HepG2 (cell line): ENCODE results near the gene VKORC1. TPM values are rescaled to one million over a fixed set of nuclear protein-coding genes. Genes with fewer than 3 reads are reported as not detected.

Experiments used
- BORCS8-MEF2B ChIP-seq: sonication (generic); formaldehyde crosslinking; IDR thresholded peaks from 2 replicates; pipeline ENCODE4 v1.8.0; 2022; ENCODE audit warnings: mild to moderate bottlenecking, missing genetic modification reagents
- EEA1 ChIP-seq: sonication (generic); formaldehyde crosslinking; IDR thresholded peaks from 2 replicates; pipeline ENCODE4 v1.5.1; 2020; ENCODE audit warnings: mild to moderate bottlenecking, missing genetic modification reagents, borderline replicate concordance
- EED ChIP-seq: sonication (generic); formaldehyde crosslinking; IDR thresholded peaks from 2 replicates; pipeline ENCODE4 v1.5.0; 2020; ENCODE audit warnings: mild to moderate bottlenecking, missing genetic modification reagents
- IKZF5 ChIP-seq: IDR thresholded peaks from 2 replicates; pipeline ENCODE4 v1.6.1; 2018; ENCODE audit warnings: missing genetic modification reagents, mild to moderate bottlenecking, missing compliant biosample characterization
- ISL2 ChIP-seq: sonication (generic); formaldehyde crosslinking; IDR thresholded peaks from 2 replicates; pipeline ENCODE4 v1.5.0; 2020; ENCODE audit warnings: missing genetic modification reagents
- KIAA2018 ChIP-seq: sonication (generic); formaldehyde crosslinking; IDR thresholded peaks from 2 replicates; pipeline ENCODE4 v1.5.0; 2020; ENCODE audit warnings: mild to moderate bottlenecking, missing genetic modification reagents, borderline replicate concordance
- NFYC ChIP-seq: IDR thresholded peaks from 2 replicates; pipeline ENCODE4 v1.6.1; 2016; ENCODE audit warnings: missing genetic modification reagents, missing compliant biosample characterization
- NONO ChIP-seq, 2 experiments: fragments of 450-650 bp in 1 of 2; sonication (generic) in 1 of 2; formaldehyde crosslinking in 1 of 2; IDR thresholded peaks in 1 of 2; conservative IDR thresholded peaks in 1 of 2; 2 replicates each; pipeline versions ENCODE4 v1.6.1 to v1.8.0; 2017 to 2022; ENCODE audit warnings: mild to moderate bottlenecking in 1 of 2, missing genetic modification reagents in 1 of 2, moderate library complexity in 1 of 2
- NR1H2 ChIP-seq: sonication (generic); formaldehyde crosslinking; IDR thresholded peaks from 2 replicates; pipeline ENCODE4 v1.8.1; 2022; ENCODE audit warnings: low read depth, missing genetic modification reagents, borderline replicate concordance
- NR2F2 ChIP-seq: IDR thresholded peaks from 2 replicates; pipeline ENCODE4 v1.6.1; 2012; ENCODE audit warnings: low read depth, inconsistent platforms, borderline replicate concordance
- PCBP1 ChIP-seq: fragments of 200-400 bp; formaldehyde crosslinking; IDR thresholded peaks from 2 replicates; pipeline ENCODE4 v1.6.1; 2017; ENCODE audit warnings: mild to moderate bottlenecking, low read depth, low read length, borderline replicate concordance
- SP4 ChIP-seq: sonication (generic); formaldehyde crosslinking; IDR thresholded peaks from 2 replicates; pipeline ENCODE4 v1.8.1; 2023; ENCODE audit warnings: mild to moderate bottlenecking, missing genetic modification reagents
- THYN1 ChIP-seq: sonication (generic); formaldehyde crosslinking; IDR thresholded peaks from 2 replicates; pipeline ENCODE4 v1.8.1; 2023; ENCODE audit warnings: low read depth, mild to moderate bottlenecking, moderate library complexity, missing genetic modification reagents, borderline replicate concordance
- WIZ ChIP-seq: sonication (generic); formaldehyde crosslinking; IDR thresholded peaks from 2 replicates; pipeline ENCODE4 v1.5.1; 2020; ENCODE audit warnings: mild to moderate bottlenecking, missing genetic modification reagents
- ZNF160 ChIP-seq: sonication (generic); formaldehyde crosslinking; IDR thresholded peaks from 2 replicates; pipeline ENCODE4 v1.8.0; 2022; ENCODE audit warnings: mild to moderate bottlenecking, inconsistent platforms, missing genetic modification reagents
- ZNF44 ChIP-seq: sonication (generic); formaldehyde crosslinking; IDR thresholded peaks from 2 replicates; pipeline ENCODE4 v1.5.1; 2020; ENCODE audit warnings: mild to moderate bottlenecking, missing genetic modification reagents
- ZNF644 ChIP-seq: IDR thresholded peaks from 2 replicates; pipeline ENCODE4 v1.6.1; 2016; ENCODE audit warnings: low read depth
- ZNF724P ChIP-seq: sonication (generic); formaldehyde crosslinking; IDR thresholded peaks from 2 replicates; pipeline ENCODE4 v1.8.0; 2022; ENCODE audit warnings: missing genetic modification reagents, borderline replicate concordance
- ZSCAN29 ChIP-seq: sonication (generic); formaldehyde crosslinking; conservative IDR thresholded peaks from 2 replicates; pipeline ENCODE4 v1.4.0; 2020; ENCODE audit warnings: mild to moderate bottlenecking, missing genetic modification reagents
- polyA plus RNA-seq, 8 experiments: library from polyadenylated mRNA; depleted of rRNA in 3 of 8; stranded (reverse) in 7 of 8; unstranded in 1 of 8; fragments of >200 nt; fragmentation: Illumina TruSeq in 4 of 8; extraction: Trizol in 4 of 8; gene quantifications; 2 replicates each; pipeline versions ENCODE4 v1.2.1 to v1.2.3, GENCODE V29; 2011 to 2016; ENCODE audit warnings: low read depth in 4 of 8, missing spikeins in 1 of 8, mixed read lengths in 1 of 8; ENCODE audit not compliant: insufficient read depth in 1 of 8
- total RNA-seq, 5 experiments: library from RNA; depleted of rRNA; stranded (reverse); fragments of >200 nt; fragmentation: Illumina TruSeq; extraction: Trizol; gene quantifications; 2 replicates each; pipeline ENCODE4 v1.2.3, GENCODE V29; 2016; ENCODE audit warnings: low read depth in 1 of 5

The VKORC1 gene
- total and polyA plus RNA-seq, 2 of the 13 experiments (the other 11 are each of a cell fraction or from before 2014, with no cell fraction given): 141 to 615 TPM

- no peak for TF ChIP-seq KIAA2018 (CRISPR knock-in tag)
- TF ChIP-seq EEA1 (CRISPR knock-in tag): no peak
- peak; percentile 68 for TF ChIP-seq ISL2 (CRISPR knock-in tag)
- TF ChIP-seq NONO (IDR thresholded peaks at IDR 0.05): no peak
- TF ChIP-seq NONO (CRISPR knock-in tag; conservative IDR thresholded peaks at IDR 0.05): peak; percentile 88
- TF ChIP-seq ZNF724P (CRISPR knock-in tag): peak; percentile 32
- no peak for TF ChIP-seq NR2F2
- no peak for TF ChIP-seq WIZ (CRISPR knock-in tag)
- TF ChIP-seq IKZF5: peak; percentile 70
- TF ChIP-seq NR1H2: no peak
- TF ChIP-seq SP4: peak; percentile 96
- TF ChIP-seq NFYC (CRISPR knock-in tag): peak; percentile 41; the same call in 1 of the 2 replicates
- TF ChIP-seq ZNF160 (CRISPR knock-in tag): no peak
- TF ChIP-seq EED (CRISPR knock-in tag): 0 out of 2 replicates have a peak, but pooled peaks have one; percentile 28
- TF ChIP-seq ZNF644: no peak
- TF ChIP-seq BORCS8-MEF2B (CRISPR knock-in tag): peak; percentile 95
- TF ChIP-seq THYN1 (CRISPR knock-in tag): no peak
- peak; percentile 69; the same call in 1 of the 2 replicates for TF ChIP-seq ZNF44 (CRISPR knock-in tag)
- TF ChIP-seq ZSCAN29 (CRISPR knock-in tag): no peak
- no peak for TF ChIP-seq PCBP1
These were observed 47.8 kb upstream of the VKORC1 start (continued) for GRCh38 chr16:31142109-31143010.
